Neuronal stem cell (in vitro differentiated cells): ENCODE data around the gene ASB4.
A peak's percentile ranks its signal among the peaks of the same experiment; 100 is the strongest.

Source experiments
- DNase-seq: peaks from one replicate; pipeline ENCODE4 v3.0.0-alpha.2; 2013; ENCODE audit warnings: low spot score
- H2AFZ ChIP-seq: one replicate; pipeline ENCODE4 v1.6.1; 2013; ENCODE audit warnings: mild to moderate bottlenecking, low read length, inconsistent platforms
- H2AK5ac ChIP-seq: 2 replicates; pipeline ENCODE4 v1.6.1; 2013; ENCODE audit warnings: low read depth, mild to moderate bottlenecking, inconsistent platforms, low read length, moderate library complexity, mixed read lengths
- H2BK120ac ChIP-seq: 2 replicates; pipeline ENCODE4 v1.6.1; 2013; ENCODE audit warnings: low read depth, mild to moderate bottlenecking, inconsistent platforms, low read length, moderate library complexity, mixed read lengths
- H2BK12ac ChIP-seq: one replicate; pipeline ENCODE4 v1.6.1; 2013; ENCODE audit warnings: low read length, inconsistent platforms
- H2BK15ac ChIP-seq: 2 replicates; pipeline ENCODE4 v1.6.1; 2013; ENCODE audit warnings: mild to moderate bottlenecking, low read length, inconsistent platforms, mixed read lengths
- H2BK5ac ChIP-seq: one replicate; pipeline ENCODE4 v1.6.1; 2013; ENCODE audit warnings: inconsistent platforms, mild to moderate bottlenecking, low read length, moderate library complexity
- H3K14ac ChIP-seq: one replicate; pipeline ENCODE4 v1.6.1; 2013; ENCODE audit warnings: low read length, inconsistent platforms
- H3K18ac ChIP-seq: 2 replicates; pipeline ENCODE4 v1.6.1; 2013; ENCODE audit warnings: low read length, inconsistent platforms
- H3K23ac ChIP-seq: 2 replicates; pipeline ENCODE4 v1.6.1; 2013; ENCODE audit warnings: low read depth, mild to moderate bottlenecking, mixed read lengths, low read length, inconsistent platforms; ENCODE audit not compliant: poor library complexity
- H3K27ac ChIP-seq: replicated peaks from 3 replicates; pipeline ENCODE4 v1.5.1; 2013; ENCODE audit warnings: low read length, inconsistent platforms
- H3K27me3 ChIP-seq, 3 experiments: 2 replicates each; pipeline ENCODE4 v1.6.1; 2013; ENCODE audit warnings: low read length in 3 of 3, mild to moderate bottlenecking in 2 of 3, inconsistent platforms in 1 of 3, low read depth in 1 of 3, mixed read lengths in 1 of 3, moderate library complexity in 1 of 3; ENCODE audit not compliant: control insufficient read depth in 3 of 3, insufficient read depth in 3 of 3
- H3K36me3 ChIP-seq, 2 donors: replicated peaks in 1 of 2; 2 replicates each; pipeline ENCODE4 v1.6.1; 2013; ENCODE audit warnings: low read length in 2 of 2; ENCODE audit not compliant: control insufficient read depth in 2 of 2, insufficient read depth in 2 of 2
- H3K4ac ChIP-seq: 2 replicates; pipeline ENCODE4 v1.6.1; 2013; ENCODE audit warnings: inconsistent platforms, mild to moderate bottlenecking, low read length, moderate library complexity
- H3K4me1 ChIP-seq, 2 donors: 1 replicate in 1 of 2; 2 replicates in 1 of 2; pipeline ENCODE4 v1.6.1; 2013; ENCODE audit warnings: low read length in 2 of 2, low read depth in 1 of 2; ENCODE audit not compliant: control insufficient read depth in 2 of 2, insufficient read depth in 1 of 2
- H3K4me2 ChIP-seq: one replicate; pipeline ENCODE4 v1.6.1; 2013; ENCODE audit warnings: mild to moderate bottlenecking, low read length, inconsistent platforms; ENCODE audit not compliant: insufficient read depth, poor library complexity, severe bottlenecking
- H3K4me3 ChIP-seq, 2 donors: 2 replicates each; pipeline ENCODE4 v1.5.1; 2013; ENCODE audit warnings: low read length in 2 of 2, mild to moderate bottlenecking in 2 of 2, inconsistent platforms in 1 of 2, moderate library complexity in 1 of 2
- H3K79me1 ChIP-seq: one replicate; pipeline ENCODE4 v1.6.1; 2013; ENCODE audit warnings: low read depth, mild to moderate bottlenecking, inconsistent platforms, low read length, moderate library complexity
- H3K9ac ChIP-seq: one replicate; pipeline ENCODE4 v1.6.1; 2013; ENCODE audit warnings: mild to moderate bottlenecking, low read depth, low read length, inconsistent platforms; ENCODE audit not compliant: poor library complexity
- H3K9me3 ChIP-seq, 2 donors: replicated peaks in 1 of 2; 2 replicates each; pipeline versions ENCODE3 to v1.6.1; 2013; ENCODE audit warnings: low read length in 2 of 2, mild to moderate bottlenecking in 2 of 2, inconsistent platforms in 1 of 2, low read depth in 1 of 2, mixed read lengths in 1 of 2, moderate library complexity in 1 of 2; ENCODE audit not compliant: control insufficient read depth in 2 of 2, insufficient read depth in 1 of 2
- H4K8ac ChIP-seq: one replicate; pipeline ENCODE4 v1.6.1; 2013; ENCODE audit warnings: low read depth, mild to moderate bottlenecking, inconsistent platforms, low read length, moderate library complexity
- H4K91ac ChIP-seq: one replicate; pipeline ENCODE4 v1.6.1; 2013; ENCODE audit warnings: low read length, low read depth, mild to moderate bottlenecking, inconsistent platforms; ENCODE audit not compliant: poor library complexity
- WGBS, 2 donors: extraction: QIAGEN DNeasy Blood & Tissue Kit; methylation state at CpG; one replicate each; pipeline ENCODE4 v1.1.7; 2013; ENCODE audit warnings: missing lambda C conversion rate in 2 of 2, mixed read lengths in 1 of 2; ENCODE audit not compliant: insufficient read length in 2 of 2, insufficient replicate concordance in 1 of 2; ENCODE audit errors: extremely low coverage in 2 of 2; 5-methylcytosine and 5-hydroxymethylcytosine counted together

ASB4 gene

DNA sequence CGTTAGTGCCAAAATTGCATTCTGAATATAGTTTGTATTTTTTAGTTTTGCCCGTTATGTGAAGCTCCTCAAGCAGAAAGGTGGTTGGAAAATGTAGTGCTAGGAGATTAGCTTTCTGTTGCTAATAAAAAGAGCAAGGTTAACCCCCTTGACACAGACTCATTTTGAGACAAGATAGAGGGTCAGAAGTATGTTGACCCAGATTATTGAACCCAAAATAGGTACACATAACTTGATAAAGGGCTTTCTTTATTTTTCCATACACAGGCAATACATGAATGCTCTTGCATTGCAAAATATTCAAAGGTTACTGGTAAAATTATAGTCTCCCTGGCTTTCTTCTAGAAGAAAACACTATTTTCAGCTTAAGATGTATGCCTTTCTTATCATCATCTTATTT lies 40.9 kb upstream of the ASB4 start:
- Histone ChIP-seq H3K23ac (no peak overlapping the region), H4K8ac (no peak overlapping the region), H3K4me2 (no peak overlapping the region), H2BK15ac (no peak overlapping the region), H3K9ac (no peak overlapping the region), H2AK5ac (no peak overlapping the region), H2BK5ac (no peak overlapping the region), H3K27me3 (no peaks in the 10 kb centered on the region), H3K27ac (no peak overlapping the region), H2BK120ac (no peak overlapping the region), H3K4ac (no peak overlapping the region), H2AFZ (peak overlapping the region; percentile 15), H4K91ac (no peak overlapping the region), H3K4me3 (no peak overlapping the region), H3K4me1 (peaks cover 0 to 3% of the 10 kb centered on the region in 2 donors), H3K36me3 (no peaks in the 10 kb centered on the region), H3K79me1 (no peaks in the 10 kb centered on the region), H3K9me3 (no peaks in the 10 kb centered on the region), H2BK12ac (no peak overlapping the region), H3K18ac (no peak overlapping the region), H3K14ac (no peak overlapping the region)
- DNase-seq, result no peak
- no CpG with 5 or more reads among the region's 2 CpGs for WGBS, 2 donors

DNA sequence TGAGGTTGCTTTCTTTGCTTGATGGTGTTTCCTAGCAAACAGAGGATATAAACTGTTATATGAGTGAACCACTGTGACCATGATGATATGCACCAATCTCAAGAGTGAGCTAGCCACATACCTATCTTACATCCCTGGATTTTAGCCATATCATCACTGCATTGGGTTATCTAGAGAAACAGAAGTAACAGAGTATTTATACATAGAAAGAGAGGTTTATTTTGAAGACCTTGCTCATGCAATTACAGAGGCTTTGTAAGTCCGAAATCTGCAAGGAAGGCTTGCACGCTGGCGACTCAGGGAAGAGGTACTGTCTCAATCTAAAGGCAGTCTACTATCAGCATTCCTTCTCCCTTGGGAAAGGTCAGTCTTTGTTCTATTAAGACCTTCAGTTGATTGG lies 39.1 kb upstream of the ASB4 start:
- no CpG with 5 or more reads among the region's 3 CpGs for WGBS, 2 donors
- H3K14ac ChIP-seq, result no peak overlapping the region
- H3K4me2 ChIP-seq, result no peak overlapping the region
- no peaks in the 10 kb centered on the region for H3K27me3 ChIP-seq
- no peaks in the 10 kb centered on the region for H3K9me3 ChIP-seq
- no peaks in the 10 kb centered on the region for H3K79me1 ChIP-seq
- H3K4ac ChIP-seq, result no peak overlapping the region
- H2BK5ac ChIP-seq, result no peak overlapping the region
- H2AFZ ChIP-seq, result peak overlapping the region; percentile 11
- no peak overlapping the region for H2BK120ac ChIP-seq
- no peak overlapping the region for H3K23ac ChIP-seq
- H3K27ac ChIP-seq, result no peak overlapping the region
- no peak overlapping the region for H4K8ac ChIP-seq
- H3K4me3 ChIP-seq, result no peak overlapping the region
- H3K4me1 ChIP-seq, result peaks cover 0 to 3% of the 10 kb centered on the region in 2 donors
- no peak overlapping the region for H4K91ac ChIP-seq
- no peak overlapping the region for H2AK5ac ChIP-seq
- no peak for DNase-seq
- no peak overlapping the region for H3K18ac ChIP-seq
- no peak overlapping the region for H2BK12ac ChIP-seq
- H2BK15ac ChIP-seq, result no peak overlapping the region
- H3K36me3 ChIP-seq, result no peaks in the 10 kb centered on the region
- H3K9ac ChIP-seq, result no peak overlapping the region

DNA sequence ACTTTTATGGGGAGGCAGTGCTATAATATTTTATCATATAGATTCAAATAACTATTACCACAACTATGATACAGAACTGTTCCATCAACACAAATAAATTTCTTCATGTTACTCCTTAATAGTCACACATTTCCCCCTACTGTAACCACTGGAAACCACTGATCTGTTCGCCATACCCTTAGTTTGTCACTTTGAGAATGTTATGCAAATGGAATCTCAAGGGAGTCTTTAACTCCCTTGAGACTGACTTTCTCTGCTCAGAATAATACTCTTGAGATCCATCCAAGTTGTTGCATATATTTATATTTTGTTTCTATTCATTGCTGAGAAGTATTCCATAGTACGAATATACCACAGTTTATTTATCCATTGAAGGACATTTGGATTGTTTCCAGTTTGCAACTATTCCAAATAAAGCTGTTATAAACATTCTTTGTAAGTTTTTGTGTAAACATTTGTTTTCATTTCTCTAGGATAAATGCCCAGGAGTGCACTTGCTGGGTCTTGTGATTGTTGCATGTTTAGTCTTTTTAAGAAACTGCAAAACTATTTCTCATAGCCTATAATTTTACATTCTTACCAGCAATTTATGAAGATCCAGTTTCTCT lies 31.2 kb upstream of the ASB4 start:
- no peak overlapping the region for H3K9ac ChIP-seq
- H4K91ac ChIP-seq, result no peak overlapping the region
- H2AFZ ChIP-seq, result no peak overlapping the region
- peaks cover 0 to 2% of the 10 kb centered on the region in 2 donors for H3K36me3 ChIP-seq
- no peak overlapping the region for H3K18ac ChIP-seq
- no peak overlapping the region for H3K27ac ChIP-seq
- H2BK12ac ChIP-seq, result no peak overlapping the region
- H3K27me3 ChIP-seq, result no peaks in the 10 kb centered on the region
- H3K4ac ChIP-seq, result no peak overlapping the region
- no peak overlapping the region for H4K8ac ChIP-seq
- no peak overlapping the region for H3K23ac ChIP-seq
- H2AK5ac ChIP-seq, result no peak overlapping the region
- H3K9me3 ChIP-seq, result peaks cover 3 to 28% of the 10 kb centered on the region in 2 donors
- no peak overlapping the region for H3K4me3 ChIP-seq
- H3K4me2 ChIP-seq, result no peak overlapping the region
- no peak overlapping the region for H2BK15ac ChIP-seq
- H3K14ac ChIP-seq, result no peak overlapping the region
- no peak overlapping the region for H2BK5ac ChIP-seq
- DNase-seq, result no peak
- H2BK120ac ChIP-seq, result no peak overlapping the region
- no peaks in the 10 kb centered on the region for H3K79me1 ChIP-seq
- no CpG with 5 or more reads among the region's 2 CpGs for WGBS, 2 donors
- H3K4me1 ChIP-seq, result peaks cover 0 to 9% of the 10 kb centered on the region in 2 donors

DNA sequence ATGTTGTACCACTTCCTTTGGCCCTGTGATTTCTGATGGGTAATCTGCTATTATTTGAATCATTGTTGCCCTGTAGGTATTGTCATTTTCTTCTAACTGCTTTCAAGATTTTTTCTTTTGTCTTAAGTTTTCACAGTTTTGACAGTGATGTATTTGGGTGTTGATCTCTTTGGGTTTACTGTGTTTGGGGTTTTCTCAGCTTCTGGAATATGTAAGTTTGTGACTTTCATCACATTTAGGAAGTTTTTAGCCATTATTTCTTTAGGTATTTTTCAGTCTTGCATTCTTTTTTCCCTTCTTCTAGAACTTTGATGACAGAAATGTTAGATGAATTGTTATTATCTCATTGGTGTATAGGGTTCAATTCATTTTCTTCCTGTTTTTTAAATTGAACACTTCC lies 27.8 kb upstream of the ASB4 start:
- no peak for DNase-seq
- Histone ChIP-seq H2AK5ac (no peak overlapping the region), H4K91ac (no peak overlapping the region), H3K4ac (no peak overlapping the region), H3K18ac (no peak overlapping the region), H2BK12ac (no peak overlapping the region), H2BK5ac (no peak overlapping the region), H3K4me2 (no peak overlapping the region), H3K9ac (no peak overlapping the region), H3K9me3 (peaks cover 6 to 56% of the 10 kb centered on the region in 2 donors), H3K23ac (no peak overlapping the region), H3K14ac (no peak overlapping the region), H3K27ac (no peak overlapping the region), H3K79me1 (no peaks in the 10 kb centered on the region), H2BK15ac (no peak overlapping the region), H3K27me3 (no peaks in the 10 kb centered on the region), H2AFZ (no peak overlapping the region), H3K4me1 (no peaks in the 10 kb centered on the region), H2BK120ac (no peak overlapping the region), H3K36me3 (peaks cover 0 to 2% of the 10 kb centered on the region in 2 donors), H3K4me3 (no peak overlapping the region), H4K8ac (no peak overlapping the region)
